GM18909 (cell line): ENCODE results near the gene TOX2.

Experiments used
- ATAC-seq: cut with Tn5 transposase; IDR thresholded peaks from one replicate; pipeline ENCODE4 v1.9.1; 2021; ENCODE audit warnings: mild to moderate bottlenecking; ENCODE audit not compliant: unreplicated experiment, poor library complexity

Gene TOX2

DNA sequence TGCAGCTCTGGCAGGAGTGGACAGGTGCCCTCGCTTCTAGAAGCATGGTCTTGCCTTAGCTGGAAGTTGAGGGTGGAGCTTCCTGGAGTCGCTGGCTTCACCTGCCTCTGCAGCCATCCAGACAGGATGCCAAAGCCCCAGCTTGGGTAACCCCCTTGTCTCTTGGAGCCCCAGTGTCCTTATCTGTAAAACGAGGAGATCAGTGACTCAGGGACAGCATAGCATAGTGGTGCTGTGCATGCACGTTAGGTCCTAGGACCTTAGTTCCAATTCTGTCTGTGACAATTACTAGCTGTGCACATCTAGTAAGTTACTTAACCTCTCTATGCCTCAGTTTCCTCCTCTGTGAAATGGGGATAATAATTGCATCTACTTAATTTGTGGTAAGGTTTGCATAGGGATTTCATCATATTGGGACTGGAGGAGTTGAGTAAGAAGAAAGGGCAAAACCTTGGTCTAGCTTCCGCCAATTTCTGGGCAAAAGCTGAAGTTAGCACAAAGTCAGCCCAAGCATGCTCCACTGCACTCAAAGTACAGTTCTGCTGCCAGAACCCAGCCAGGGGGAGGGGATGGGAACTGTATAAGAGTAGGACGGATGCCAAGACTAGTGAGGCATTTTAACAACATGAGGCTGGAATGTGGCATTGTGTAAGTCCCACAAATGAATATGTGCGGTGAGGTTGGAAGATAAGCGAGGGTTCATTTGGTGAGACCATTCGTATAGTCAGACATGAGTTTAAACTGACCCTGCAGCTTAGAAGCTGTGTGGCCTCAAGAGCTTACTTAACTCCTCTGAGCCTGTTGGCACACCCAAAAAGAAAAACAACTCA, 24.5 kb downstream of the TOX2 start:
- no peak for ATAC-seq

GRCh38 chr20:43939762-43940121, 25.1 kb downstream of the TOX2 start:
- ATAC-seq = no peak

GRCh38 chr20:43940518-43941225, 26.0 kb downstream of the TOX2 start:
- ATAC-seq = no peak

- no peak for ATAC-seq
These were observed 27.0 kb downstream of the TOX2 start for GRCh38 chr20:43941476-43942200.

DNA sequence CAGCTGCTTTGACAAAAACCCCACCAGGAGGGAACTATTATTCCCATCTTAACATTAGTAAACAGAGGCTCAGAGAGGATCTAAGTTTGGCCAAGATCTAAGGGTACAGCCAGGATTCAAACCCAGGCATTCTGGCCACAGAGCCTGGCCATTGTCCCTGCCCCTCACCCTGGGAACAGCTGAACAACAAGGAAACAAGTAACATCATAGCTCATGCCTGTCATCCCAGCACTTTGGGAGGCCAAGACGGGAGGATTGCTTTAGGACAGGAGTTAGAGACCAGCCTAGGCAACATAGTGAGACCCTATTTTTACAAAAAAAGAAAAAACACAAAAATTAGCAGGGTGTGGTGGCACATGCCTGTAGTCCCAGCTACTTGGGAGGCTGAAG, 27.5 kb downstream of the TOX2 start:
- no peak for ATAC-seq

DNA sequence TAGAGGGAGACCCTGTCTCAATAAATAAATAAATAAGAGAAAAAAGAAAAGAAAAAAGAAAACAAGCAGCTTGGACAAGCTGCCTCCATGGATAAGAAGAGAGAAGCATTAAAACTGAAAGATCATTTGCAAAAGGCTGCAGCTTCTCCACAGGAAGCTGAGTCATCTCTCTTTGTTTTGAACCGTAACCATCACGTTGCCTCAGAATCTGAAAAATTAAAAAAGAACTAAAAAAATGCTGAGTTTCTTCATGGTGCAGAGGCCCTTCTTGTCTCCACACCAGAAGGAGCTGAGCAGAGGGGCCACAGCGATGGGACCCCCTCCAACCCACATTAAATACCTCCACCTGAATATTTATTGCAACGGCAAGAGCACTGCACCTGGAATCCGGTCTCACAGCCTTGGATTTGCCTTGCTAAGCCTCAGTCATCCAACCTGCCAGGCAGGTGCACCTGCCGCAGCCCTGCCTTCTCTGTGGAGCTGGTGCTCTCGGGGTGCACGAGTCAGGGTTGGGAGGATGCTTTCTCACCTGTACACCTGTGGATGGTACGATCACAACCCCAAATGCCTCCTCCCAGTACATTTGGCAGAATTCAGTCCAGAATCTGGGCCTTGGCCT, 28.1 kb downstream of the TOX2 start:
- ATAC-seq = peak; percentile 55

- no peak for ATAC-seq
These were observed 29.1 kb downstream of the TOX2 start for GRCh38 chr20:43943725-43944124.

DNA sequence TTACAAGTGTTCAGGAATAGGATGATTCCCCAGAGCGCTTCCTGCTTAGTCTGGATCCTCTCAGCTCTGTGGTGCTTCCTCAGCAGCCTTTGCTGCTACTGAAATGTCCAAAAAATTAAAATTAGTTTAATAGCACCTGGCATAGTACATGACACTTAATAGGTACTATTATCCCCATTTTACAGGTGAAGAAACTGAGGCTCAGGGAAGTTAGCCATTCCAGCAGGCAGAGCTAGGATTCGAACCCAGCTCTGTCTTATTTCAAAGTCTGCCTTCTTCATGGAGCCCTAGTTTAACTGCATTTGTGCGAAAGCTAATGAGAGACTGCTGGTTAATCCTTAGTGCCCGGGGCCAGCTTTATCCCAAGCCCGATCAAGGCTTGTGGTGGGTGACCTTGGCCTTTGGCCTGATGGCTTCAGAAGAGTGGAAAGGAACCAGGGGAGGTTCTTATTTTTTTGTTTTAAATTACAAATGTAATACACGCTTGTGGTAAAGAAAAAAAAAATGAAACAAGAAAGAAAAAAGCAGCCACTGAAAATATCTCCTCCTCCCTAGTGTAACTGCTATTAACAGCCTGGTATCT, 30.1 kb downstream of the TOX2 start:
- no peak for ATAC-seq

DNA sequence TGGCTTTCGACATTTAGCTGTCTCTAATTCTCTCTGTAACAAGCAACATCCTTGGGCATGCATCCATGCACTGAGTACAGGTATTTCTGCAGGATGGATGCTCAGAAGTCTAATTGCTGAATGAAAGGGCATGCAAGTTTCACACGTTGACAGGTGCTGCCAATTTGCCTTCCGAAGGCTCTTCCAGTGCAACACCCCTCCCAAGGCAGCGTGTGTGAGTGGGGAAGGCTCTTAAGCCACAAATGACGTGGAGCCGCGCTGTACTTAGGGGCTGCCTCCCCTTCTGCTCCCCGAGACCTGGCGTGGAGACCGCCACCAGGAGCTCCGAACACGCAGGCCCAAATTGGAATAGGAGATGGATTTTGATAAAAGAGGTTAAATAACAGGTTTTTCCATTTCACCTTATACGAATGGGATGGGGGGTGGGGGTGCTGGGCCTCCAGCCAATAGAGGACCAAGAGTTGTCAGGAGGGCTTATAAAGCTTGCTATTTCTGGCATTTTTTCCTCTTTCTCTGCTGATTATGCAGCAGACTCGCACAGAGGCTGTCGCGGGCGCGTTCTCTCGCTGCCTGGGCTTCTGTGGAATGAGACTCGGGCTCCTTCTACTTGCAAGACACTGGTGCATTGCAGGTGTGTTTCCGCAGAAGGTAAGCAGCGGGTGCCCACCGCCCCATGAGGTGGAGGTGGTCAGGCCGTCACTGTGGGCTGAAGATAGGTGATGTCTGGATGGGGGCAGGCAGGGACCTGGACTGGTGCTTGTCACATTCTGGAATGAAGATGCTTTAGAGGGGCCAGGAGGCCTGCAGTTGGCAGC, 30.9 kb downstream of the TOX2 start:
- no peak for ATAC-seq

- ATAC-seq = no peak
These were observed 31.5 kb downstream of the TOX2 start for GRCh38 chr20:43946206-43946491.

DNA sequence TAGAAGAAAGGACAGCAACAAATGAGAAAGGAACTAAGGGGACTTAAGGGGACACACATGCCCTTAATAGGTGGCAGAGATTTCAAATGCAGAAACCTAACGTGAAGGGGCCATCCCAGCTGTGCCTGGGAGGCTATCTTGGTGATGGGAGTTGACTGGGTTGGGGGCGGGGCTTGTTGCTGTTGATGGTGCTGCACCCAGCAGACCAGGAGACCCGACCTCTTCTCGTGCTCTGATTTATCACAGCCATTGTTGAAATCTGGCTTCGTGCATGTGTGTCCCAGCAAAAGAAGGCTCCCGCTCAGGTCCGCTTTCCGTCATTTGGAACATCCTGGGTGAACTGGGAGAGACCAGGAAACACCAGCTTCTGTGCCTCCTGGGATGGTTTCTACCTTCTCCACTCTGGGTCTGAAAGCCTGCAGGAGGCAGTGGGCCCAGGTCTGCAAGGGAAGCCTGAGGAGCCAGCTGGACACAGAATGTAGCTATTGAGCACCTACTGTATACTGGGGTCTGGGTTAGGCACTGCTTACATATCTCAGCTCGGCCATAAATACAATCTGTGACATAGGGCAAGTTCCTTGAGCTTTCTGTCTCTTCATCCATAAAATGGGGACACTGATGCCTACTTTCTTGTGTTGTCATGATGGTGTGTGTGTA, 32.1 kb downstream of the TOX2 start:
- ATAC-seq = no peak

DNA sequence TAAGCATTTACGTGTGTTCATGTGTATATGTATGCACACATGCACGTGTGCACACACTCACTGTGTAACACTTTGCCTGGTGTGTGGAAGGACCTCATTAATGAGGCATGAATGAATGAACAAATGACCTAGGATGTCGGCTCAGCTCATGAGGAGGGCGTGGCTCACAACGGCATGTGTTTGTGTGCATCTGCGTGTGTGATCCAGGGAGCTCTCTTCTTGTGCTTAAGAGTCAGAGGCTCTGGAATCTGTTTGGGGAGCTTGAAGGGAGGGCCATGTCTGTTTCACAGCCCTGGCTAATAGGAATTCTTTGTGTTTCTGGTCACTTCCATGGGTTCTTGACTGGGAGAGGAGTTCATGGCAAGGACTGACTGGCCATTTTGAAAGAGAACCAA, 32.7 kb downstream of the TOX2 start:
- no peak for ATAC-seq

GRCh38 chr20:43948455-43948854, 33.8 kb downstream of the TOX2 start:
- ATAC-seq = no peak

DNA sequence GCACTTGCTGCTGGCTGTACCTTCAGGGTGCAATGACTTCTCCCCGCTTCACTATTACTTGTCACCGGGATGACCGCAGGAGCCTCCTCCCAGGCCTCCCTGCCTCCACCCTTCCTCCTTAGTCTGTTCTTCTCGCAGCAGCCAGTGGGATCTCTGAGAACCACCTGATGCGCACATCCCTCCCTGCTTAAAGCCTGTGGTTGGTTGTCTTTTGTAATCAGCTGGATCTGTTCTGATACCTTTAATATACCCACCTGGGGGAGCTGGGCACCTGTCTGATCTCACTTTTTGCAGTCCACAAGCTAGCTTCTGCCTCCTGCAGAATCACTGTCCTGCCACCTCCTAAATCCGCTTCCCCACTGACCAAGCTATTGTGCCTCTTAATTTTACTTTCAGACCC, 34.6 kb downstream of the TOX2 start:
- no peak for ATAC-seq

GRCh38 chr20:43949741-43950618, 35.3 kb downstream of the TOX2 start:
- peak; percentile 72 for ATAC-seq

DNA sequence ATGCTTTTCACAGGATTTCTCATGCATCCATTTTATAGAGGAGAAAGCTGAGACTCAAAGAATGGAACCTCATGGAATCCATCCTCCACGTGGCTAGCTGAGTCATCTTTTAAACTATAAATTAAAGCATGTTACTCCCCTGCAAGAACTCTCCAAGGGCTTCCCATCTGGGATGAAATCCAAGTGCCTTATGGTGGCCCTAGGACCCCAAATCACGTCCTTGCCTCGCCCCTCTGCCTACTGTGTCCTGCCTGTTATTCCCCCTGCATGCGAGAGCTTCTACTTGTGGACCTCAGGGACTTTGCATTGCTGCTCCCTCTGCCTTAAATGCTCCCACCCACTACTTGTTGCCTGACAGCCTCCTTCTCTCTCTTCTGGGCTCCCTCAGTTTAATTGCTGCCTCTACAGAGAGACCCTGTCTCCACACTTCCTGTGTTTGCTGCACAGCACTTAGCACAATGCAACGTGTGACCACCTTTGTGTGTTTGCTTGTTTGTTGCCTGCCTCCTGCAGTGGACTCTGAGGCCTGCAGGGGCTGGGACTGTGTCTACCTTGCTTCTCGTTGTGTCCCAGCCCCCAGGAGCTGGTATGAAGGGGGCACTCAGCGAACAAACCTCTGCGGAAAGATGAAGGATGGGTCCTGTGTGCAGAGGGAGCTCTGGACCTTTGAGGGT, 39.4 kb downstream of the TOX2 start:
- ATAC-seq = no peak

DNA sequence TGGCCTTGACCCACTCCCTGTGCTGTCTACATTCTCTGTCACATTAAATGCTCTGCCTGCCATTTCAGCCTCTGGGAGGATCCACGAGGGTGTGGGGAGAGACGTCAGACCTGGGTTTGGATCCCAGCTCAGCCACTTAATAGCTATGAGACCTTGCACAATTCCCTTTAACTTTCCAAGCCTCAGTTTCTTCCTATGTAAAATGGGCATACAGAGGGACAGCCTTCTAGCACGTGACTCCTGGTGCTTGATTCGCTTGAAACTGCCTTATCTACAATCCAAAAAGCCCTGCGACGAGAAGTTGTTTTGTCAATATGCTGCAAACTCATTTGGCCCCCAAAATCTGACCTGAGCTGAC, 40.0 kb downstream of the TOX2 start:
- no peak for ATAC-seq
